GM06990 (cell line): ENCODE results near the gene FNBP1.
A peak's percentile ranks its signal among the peaks of the same experiment; 100 is the strongest.

Experiments
- DNase-seq: peaks from one replicate; pipeline ENCODE4 v3.0.0-alpha.2; 2011; ENCODE audit not compliant: insufficient read length; ENCODE audit errors: extremely low read depth
- H3K27me3 ChIP-seq: replicated peaks from 2 replicates; pipeline ENCODE4 v1.6.0; 2011; ENCODE audit warnings: low read length; ENCODE audit not compliant: control insufficient read depth, insufficient read depth
- H3K36me3 ChIP-seq: 2 replicates; pipeline ENCODE4 v1.5.1; 2011; ENCODE audit warnings: low read length; ENCODE audit not compliant: control insufficient read depth, insufficient read depth
- H3K4me3 ChIP-seq: replicated peaks from 2 replicates; pipeline ENCODE4 v1.5.1; 2011; ENCODE audit warnings: low read depth, mild to moderate bottlenecking, control low read depth, low read length
- CTCF ChIP-seq: IDR thresholded peaks from 2 replicates; pipeline ENCODE4 v1.5.1; 2011; ENCODE audit warnings: low read length, control low read depth, mild to moderate bottlenecking, inconsistent platforms; ENCODE audit not compliant: insufficient read depth, poor library complexity, severe bottlenecking

FNBP1 gene

GRCh38 chr9:129887334-129888292, 155.4 kb downstream of the FNBP1 start:
- peak; percentile 30 for TF ChIP-seq CTCF
- Histone ChIP-seq H3K4me3 (peak overlapping the region; percentile 33), H3K36me3 (peaks cover 14% of the 10 kb centered on the region), H3K27me3 (no peaks in the 10 kb centered on the region)
- DNase-seq, result no peak

GRCh38 chr9:129886226-129887174, 156.5 kb downstream of the FNBP1 start:
- Histone ChIP-seq H3K4me3 (peak overlapping the region; percentile 59), H3K27me3 (no peaks in the 10 kb centered on the region), H3K36me3 (peaks cover 14% of the 10 kb centered on the region)
- peak; percentile 61 for DNase-seq
- TF ChIP-seq CTCF, result no peak

- DNase-seq, result peak; percentile 90
- H3K27me3 ChIP-seq, result no peaks in the 10 kb centered on the region
- TF ChIP-seq CTCF, result peak; percentile 96
- peaks cover 18% of the 10 kb centered on the region for H3K36me3 ChIP-seq
- H3K4me3 ChIP-seq, result peak overlapping the region; percentile 59
Measured at GRCh38 chr9:129885670-129886106, 157.3 kb downstream of the FNBP1 start.

- Histone ChIP-seq H3K27me3 (no peaks in the 10 kb centered on the region), H3K36me3 (peaks cover 18% of the 10 kb centered on the region), H3K4me3 (peak overlapping the region; percentile 59)
- TF ChIP-seq CTCF, result peak; percentile 48
- DNase-seq, result peak; percentile 73
Measured at GRCh38 chr9:129885018-129885669, 157.8 kb downstream of the FNBP1 start.
